Measurements from ENCODE around the gene TMC5.

GRCh38 chr16:19375561-19376158, 42.0 kb upstream of the TMC5 start:
- TF ChIP-seq CTCF (IDR thresholded peaks at IDR 0.05) (peak; percentile 72 to 95 (median 88)), POLR2A (IDR thresholded peaks at IDR 0.05) (no peak)

All from thyroid gland (tissue), 4 donors.